GM12801 (cell line): ENCODE measurements around the gene SIX2.

Experiments used
- TF ChIP-seq, protein P1 (sequence below): IDR thresholded peaks from one replicate; pipeline ENCODE4 v1.5.1; 2011; ENCODE audit warnings: control low read depth; ENCODE audit not compliant: insufficient read length; ENCODE audit errors: extremely low read depth

SIX2 gene

GRCh38 chr2:45009303-45009927 is at the start of gene SIX2:
Gene SIX2 (minus strand): TSS chr2:45009452. CDS start chr2:45009110, 342 bp downstream.
- TF ChIP-seq, protein P1, sequence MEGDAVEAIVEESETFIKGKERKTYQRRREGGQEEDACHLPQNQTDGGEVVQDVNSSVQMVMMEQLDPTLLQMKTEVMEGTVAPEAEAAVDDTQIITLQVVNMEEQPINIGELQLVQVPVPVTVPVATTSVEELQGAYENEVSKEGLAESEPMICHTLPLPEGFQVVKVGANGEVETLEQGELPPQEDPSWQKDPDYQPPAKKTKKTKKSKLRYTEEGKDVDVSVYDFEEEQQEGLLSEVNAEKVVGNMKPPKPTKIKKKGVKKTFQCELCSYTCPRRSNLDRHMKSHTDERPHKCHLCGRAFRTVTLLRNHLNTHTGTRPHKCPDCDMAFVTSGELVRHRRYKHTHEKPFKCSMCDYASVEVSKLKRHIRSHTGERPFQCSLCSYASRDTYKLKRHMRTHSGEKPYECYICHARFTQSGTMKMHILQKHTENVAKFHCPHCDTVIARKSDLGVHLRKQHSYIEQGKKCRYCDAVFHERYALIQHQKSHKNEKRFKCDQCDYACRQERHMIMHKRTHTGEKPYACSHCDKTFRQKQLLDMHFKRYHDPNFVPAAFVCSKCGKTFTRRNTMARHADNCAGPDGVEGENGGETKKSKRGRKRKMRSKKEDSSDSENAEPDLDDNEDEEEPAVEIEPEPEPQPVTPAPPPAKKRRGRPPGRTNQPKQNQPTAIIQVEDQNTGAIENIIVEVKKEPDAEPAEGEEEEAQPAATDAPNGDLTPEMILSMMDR = no peak

- TF ChIP-seq, protein P1 = no peak
These were observed 45.9 kb upstream of the SIX2 start for GRCh38 chr2:45055162-45055605.

- TF ChIP-seq, protein P1 = no peak
These were observed 44.7 kb upstream of the SIX2 start for GRCh38 chr2:45053966-45054365.

DNA sequence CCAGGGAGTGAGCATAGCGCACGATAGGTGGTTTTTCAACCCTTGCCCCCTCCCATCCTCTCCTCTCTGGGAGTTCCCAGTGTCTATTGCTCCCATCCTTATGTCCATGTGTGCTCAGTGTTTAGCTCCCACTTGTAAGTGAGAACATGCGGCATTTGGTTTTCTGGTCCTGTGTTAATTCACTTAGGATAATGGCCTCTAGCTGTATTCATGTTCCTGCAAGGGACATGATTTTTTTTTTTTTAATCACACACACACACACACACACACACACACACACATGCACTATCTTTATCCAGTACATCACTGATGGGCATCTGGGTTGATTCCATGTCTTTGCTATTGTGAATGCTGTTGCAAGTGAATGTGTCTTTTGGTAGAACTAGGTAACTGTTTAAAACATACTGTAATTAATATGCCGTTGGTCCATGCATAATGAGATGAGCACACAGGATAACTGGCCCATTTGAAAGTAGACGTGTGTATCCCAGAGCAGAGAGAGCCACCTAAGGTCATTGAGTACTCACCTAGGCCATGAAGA is 43.2 kb upstream of the SIX2 start:
- TF ChIP-seq, protein P1 = no peak

DNA sequence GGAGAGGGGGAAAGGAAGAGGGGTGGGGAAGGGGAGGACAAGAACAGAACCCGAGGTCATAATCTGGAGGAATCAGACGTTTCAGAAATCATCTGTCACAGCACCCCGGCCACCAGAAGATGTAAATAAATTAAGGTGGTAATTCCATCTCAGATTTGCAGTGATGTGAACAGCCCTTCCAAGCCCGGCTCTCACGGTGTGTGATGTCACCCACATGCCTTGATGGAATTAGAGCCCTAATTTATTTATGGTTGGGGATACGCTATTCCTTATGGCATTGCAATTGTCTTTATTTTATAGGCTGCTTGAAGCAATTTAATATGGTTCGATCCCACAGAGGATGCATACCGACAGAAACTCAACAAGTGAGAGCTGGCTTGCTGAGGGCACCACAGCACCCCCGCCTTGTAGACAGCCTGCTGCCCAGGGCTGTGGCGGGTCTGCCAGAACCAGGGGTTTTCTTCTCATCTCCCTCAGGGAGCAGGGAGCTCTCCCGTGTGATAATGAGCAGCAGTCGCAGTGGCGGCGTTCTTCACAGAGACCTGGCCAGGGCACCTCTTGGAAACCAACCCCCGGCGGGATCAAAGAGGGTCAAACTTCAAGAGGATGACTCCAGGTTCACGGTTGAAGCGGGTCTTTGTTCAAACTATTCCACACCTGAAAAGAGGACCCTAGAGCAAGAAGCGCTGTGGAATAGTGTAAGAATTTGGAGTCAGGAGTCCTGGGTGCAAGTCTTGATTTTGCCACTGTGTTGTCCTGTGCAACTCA is 40.5 kb upstream of the SIX2 start:
- TF ChIP-seq, protein P1 = no peak

- TF ChIP-seq, protein P1 = no peak
These were observed 38.0 kb upstream of the SIX2 start for GRCh38 chr2:45047301-45047700.

- TF ChIP-seq, protein P1 = no peak
These were observed 37.5 kb upstream of the SIX2 start for GRCh38 chr2:45046786-45047185.
